PC-9 (cell line): ENCODE results near the gene KRTAP12-2. TPM values are rescaled to one million over a fixed set of nuclear protein-coding genes. Genes with fewer than 3 reads are reported as not detected.

Source experiments
- BruUV-seq: library from RNA; stranded (reverse); fragments of 400-500 nt; replicated peaks from 2 replicates; lab custom pipeline; 2021; lab: Mats Ljungman, UMichigan
- CTCF ChIA-PET: fragments of 300-600 bp; sonication (Branson Sonifier 250); formaldehyde crosslinking; loops from one replicate; lab custom pipeline; 2022; ENCODE audit warnings: antibody characterized with exemption; lab: Charles Lee
- POLR2A ChIA-PET: fragments of 300-600 bp; sonication (Branson Sonifier 250); formaldehyde crosslinking; loops from one replicate; lab custom pipeline; 2022; ENCODE audit warnings: antibody characterized with exemption; ENCODE audit not compliant: unreplicated experiment; lab: Charles Lee
- DNase-seq, 2 experiments: peaks; one replicate each; pipeline versions ENCODE4 v3.0.0 to v3.0.0-alpha.2; 2015 to 2022; ENCODE audit warnings: mixed read lengths in 1 of 2
- H2AFZ ChIP-seq: fragments of 200-600 bp; sonication (generic); 2 replicates; pipeline ENCODE4 v1.8.1; 2017; ENCODE audit warnings: antibody characterized with exemption
- H3F3A ChIP-seq: fragments of 200-600 bp; sonication (generic); 2 replicates; pipeline ENCODE4 v1.8.1; 2017; ENCODE audit warnings: antibody characterized with exemption, mild to moderate bottlenecking, low read depth; ENCODE audit not compliant: insufficient read depth
- H3K27ac ChIP-seq: fragments of 200-600 bp; sonication (generic); 2 replicates; pipeline ENCODE4 v1.6.1; 2016; ENCODE audit warnings: mixed run types
- H3K27me3 ChIP-seq: fragments of 200-600 bp; sonication (generic); 2 replicates; pipeline ENCODE4 v1.6.1; 2016; ENCODE audit warnings: low read depth, mixed run types; ENCODE audit not compliant: insufficient read depth
- H3K36me3 ChIP-seq: fragments of 200-600 bp; sonication (generic); 2 replicates; pipeline ENCODE4 v1.6.1; 2016; ENCODE audit warnings: low read depth, mixed run types
- H3K4me1 ChIP-seq: fragments of 200-600 bp; sonication (generic); replicated peaks from 2 replicates; pipeline ENCODE4 v1.6.1; 2016; ENCODE audit warnings: mixed run types; ENCODE audit not compliant: insufficient read depth
- H3K4me2 ChIP-seq: fragments of 200-600 bp; sonication (generic); 2 replicates; pipeline ENCODE4 v1.6.1; 2017; ENCODE audit warnings: mixed run types
- H3K4me3 ChIP-seq: fragments of 200-600 bp; sonication (generic); 2 replicates; pipeline ENCODE4 v1.6.1; 2016; ENCODE audit warnings: mixed run types
- H3K79me2 ChIP-seq: fragments of 200-600 bp; sonication (generic); 2 replicates; pipeline ENCODE4 v1.6.1; 2017; ENCODE audit warnings: low read depth, mixed run types
- H3K9me2 ChIP-seq: fragments of 200-600 bp; sonication (generic); 2 replicates; pipeline ENCODE4 v1.8.1; 2017; ENCODE audit warnings: mild to moderate bottlenecking; ENCODE audit not compliant: insufficient read depth
- H3K9me3 ChIP-seq: fragments of 200-600 bp; sonication (generic); 2 replicates; pipeline ENCODE4 v1.8.1; 2016; ENCODE audit warnings: low read depth; ENCODE audit not compliant: insufficient read depth
- H4K20me1 ChIP-seq: fragments of 200-600 bp; sonication (generic); 2 replicates; pipeline ENCODE4 v1.8.1; 2017; ENCODE audit not compliant: insufficient read depth
- EZH2 ChIP-seq: fragments of 200-600 bp; sonication (generic); IDR thresholded peaks from 2 replicates; pipeline ENCODE4 v1.8.0; 2017; ENCODE audit warnings: antibody characterized with exemption, low read depth
- intact Hi-C: fragments of 100-400 bp; cut with micrococcal nuclease; formaldehyde crosslinking; loops from one replicate; pipeline ENCODE4 v1.10.0; 2022; ENCODE audit not compliant: unreplicated experiment
- total RNA-seq: library from RNA; stranded (reverse); gene quantifications from 2 replicates; pipeline ENCODE4 v1.2.3, GENCODE V29; 2021
- TF ChIP-seq, protein P1 (sequence below): fragments of 200-600 bp; sonication (generic); conservative IDR thresholded peaks from 2 replicates; pipeline ENCODE4 v1.6.1; 2017; ENCODE audit warnings: mixed run types, antibody characterized with exemption, mild to moderate bottlenecking, moderate library complexity

KRTAP12-2 gene
- total RNA-seq, 1 experiment from 2014 or later, result not detected

DNA sequence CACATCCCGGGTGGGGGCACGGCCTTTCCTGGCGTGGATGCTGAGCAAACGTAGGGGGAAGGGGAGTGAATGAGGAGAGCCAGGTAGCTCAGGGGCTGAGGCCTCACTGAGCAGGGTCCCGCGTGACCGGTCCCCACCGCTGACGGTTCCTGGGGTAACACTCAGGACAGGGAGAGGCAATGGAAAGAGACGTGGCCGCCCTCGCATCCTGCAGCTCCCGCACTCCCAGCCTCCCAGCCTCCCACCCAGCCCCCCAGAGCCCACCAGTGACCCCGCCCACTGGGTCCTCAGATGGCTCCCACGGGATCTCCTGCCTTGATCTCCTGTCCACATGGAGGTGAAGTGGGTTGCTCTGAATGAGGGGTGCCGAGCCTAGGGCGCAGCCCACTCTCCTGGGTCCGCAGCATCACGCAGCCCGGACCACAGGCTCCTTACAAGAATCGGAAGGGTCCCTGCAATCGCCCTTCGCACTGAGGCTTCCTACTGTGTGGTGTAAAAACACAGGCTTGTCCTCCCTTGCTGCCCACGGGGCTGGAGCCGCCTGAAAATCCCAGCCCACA lies 42.2 kb upstream of the KRTAP12-2 start:
- POLR2A ChIA-PET, result no interaction called here
- Histone ChIP-seq H3K9me2 (no peaks in the 10 kb centered on the region), H2AFZ (no peak overlapping the region), H3K4me2 (no peak overlapping the region), H3K79me2 (no peaks in the 10 kb centered on the region), H3K4me3 (no peak overlapping the region), H3F3A (no peaks in the 10 kb centered on the region), H3K4me1 (no peaks in the 10 kb centered on the region), H3K36me3 (no peaks in the 10 kb centered on the region), H3K27ac (no peak overlapping the region), H3K27me3 (peaks cover 63% of the 10 kb centered on the region), H3K9me3 (no peaks in the 10 kb centered on the region), H4K20me1 (no peaks in the 10 kb centered on the region)
- DNase-seq, result no peak
- TF ChIP-seq, protein P1, sequence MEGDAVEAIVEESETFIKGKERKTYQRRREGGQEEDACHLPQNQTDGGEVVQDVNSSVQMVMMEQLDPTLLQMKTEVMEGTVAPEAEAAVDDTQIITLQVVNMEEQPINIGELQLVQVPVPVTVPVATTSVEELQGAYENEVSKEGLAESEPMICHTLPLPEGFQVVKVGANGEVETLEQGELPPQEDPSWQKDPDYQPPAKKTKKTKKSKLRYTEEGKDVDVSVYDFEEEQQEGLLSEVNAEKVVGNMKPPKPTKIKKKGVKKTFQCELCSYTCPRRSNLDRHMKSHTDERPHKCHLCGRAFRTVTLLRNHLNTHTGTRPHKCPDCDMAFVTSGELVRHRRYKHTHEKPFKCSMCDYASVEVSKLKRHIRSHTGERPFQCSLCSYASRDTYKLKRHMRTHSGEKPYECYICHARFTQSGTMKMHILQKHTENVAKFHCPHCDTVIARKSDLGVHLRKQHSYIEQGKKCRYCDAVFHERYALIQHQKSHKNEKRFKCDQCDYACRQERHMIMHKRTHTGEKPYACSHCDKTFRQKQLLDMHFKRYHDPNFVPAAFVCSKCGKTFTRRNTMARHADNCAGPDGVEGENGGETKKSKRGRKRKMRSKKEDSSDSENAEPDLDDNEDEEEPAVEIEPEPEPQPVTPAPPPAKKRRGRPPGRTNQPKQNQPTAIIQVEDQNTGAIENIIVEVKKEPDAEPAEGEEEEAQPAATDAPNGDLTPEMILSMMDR, result no peak
- no peak for TF ChIP-seq EZH2
- intact Hi-C loops, result no loop called here
- no TSS peak for BruUV-seq
- CTCF ChIA-PET, result interaction anchor here (0.7 kb wide), 1 partner anchor 56 kb away, joined by 3 read pairs; no protein-coding TSS in a partner anchor

- Histone ChIP-seq H3K9me2 (no peaks in the 10 kb centered on the region), H3F3A (no peaks in the 10 kb centered on the region), H3K27me3 (peaks cover 61% of the 10 kb centered on the region), H4K20me1 (no peaks in the 10 kb centered on the region), H3K79me2 (no peaks in the 10 kb centered on the region), H3K27ac (no peak overlapping the region), H3K36me3 (no peaks in the 10 kb centered on the region), H2AFZ (no peak overlapping the region), H3K4me3 (no peak overlapping the region), H3K9me3 (no peaks in the 10 kb centered on the region), H3K4me1 (no peaks in the 10 kb centered on the region), H3K4me2 (no peak overlapping the region)
- TF ChIP-seq EZH2, result no peak
- TF ChIP-seq, protein P1, result no peak
- POLR2A ChIA-PET, result no interaction called here
- intact Hi-C loops, result no loop called here
- DNase-seq, result no peak
- CTCF ChIA-PET, result interaction anchor here (0.7 kb wide), 1 partner anchor 56 kb away, joined by 3 read pairs; no protein-coding TSS in a partner anchor
- BruUV-seq, result no TSS peak
These were observed 41.6 kb upstream of the KRTAP12-2 start for GRCh38 chr21:44708213-44708865.

DNA sequence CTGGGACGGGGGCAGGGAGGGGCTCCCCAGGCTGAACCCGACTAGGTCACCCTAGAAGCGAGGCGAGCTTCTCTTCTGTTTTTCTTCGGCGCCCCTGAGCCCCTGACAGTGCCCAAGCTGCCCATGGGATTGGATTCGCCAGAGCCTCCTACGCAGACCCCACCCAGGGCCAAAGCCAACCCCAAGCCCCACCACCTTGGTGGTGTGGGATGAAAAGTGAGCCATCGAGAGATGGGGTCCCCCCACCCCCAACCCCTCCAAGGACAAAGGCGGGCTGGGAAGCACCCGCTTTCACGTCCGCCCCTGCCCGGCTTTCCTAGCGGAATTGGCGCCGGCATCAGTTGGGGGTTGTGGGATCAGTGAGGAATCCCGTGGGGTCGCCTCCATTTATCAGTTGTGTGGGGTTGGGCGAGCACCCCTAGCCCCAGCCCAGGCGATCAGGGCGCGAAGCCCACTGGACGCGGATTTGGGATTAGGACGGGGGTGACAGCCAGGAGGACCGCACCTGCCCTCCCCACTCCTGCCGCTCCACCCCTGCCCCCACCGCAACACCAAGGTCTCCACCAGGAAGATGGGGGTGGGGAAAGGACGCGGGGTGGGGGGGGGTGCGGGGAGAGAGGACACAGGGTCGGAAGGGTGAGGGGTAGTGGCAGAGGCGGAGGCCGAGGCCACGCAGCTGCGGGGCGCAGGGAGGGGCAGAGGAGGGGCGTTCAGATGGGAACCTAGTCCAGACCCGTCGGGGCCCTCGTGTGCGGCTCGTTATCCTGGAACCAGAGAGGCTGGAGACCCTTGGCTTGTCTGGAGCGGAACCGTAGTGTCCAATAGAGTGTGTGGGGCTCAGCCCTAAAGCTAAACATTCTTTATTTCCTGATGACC lies 40.2 kb upstream of the KRTAP12-2 start:
- H3K36me3 ChIP-seq, result no peaks in the 10 kb centered on the region
- peaks cover 63% of the 10 kb centered on the region for H3K27me3 ChIP-seq
- H3K4me3 ChIP-seq, result no peak overlapping the region
- H2AFZ ChIP-seq, result no peak overlapping the region
- CTCF ChIA-PET, result no interaction called here
- no peaks in the 10 kb centered on the region for H3K9me2 ChIP-seq
- TF ChIP-seq EZH2, result no peak
- TF ChIP-seq, protein P1, result no peak
- no peaks in the 10 kb centered on the region for H3K79me2 ChIP-seq
- intact Hi-C loops, result no loop called here
- no peak overlapping the region for H3K4me2 ChIP-seq
- no peak overlapping the region for H3K27ac ChIP-seq
- POLR2A ChIA-PET, result no interaction called here
- H3K9me3 ChIP-seq, result no peaks in the 10 kb centered on the region
- H3K4me1 ChIP-seq, result no peaks in the 10 kb centered on the region
- no peak for DNase-seq
- no TSS peak for BruUV-seq
- no peaks in the 10 kb centered on the region for H4K20me1 ChIP-seq
- no peaks in the 10 kb centered on the region for H3F3A ChIP-seq
